Glomerular visceral epithelial cell (primary cell): Measurements from ENCODE around the gene TFPT.

ENCODE experiments used
- DNase-seq: peaks from one replicate; pipeline ENCODE4 v3.0.0-alpha.2; 2016; ENCODE audit errors: extremely low spot score

The TFPT gene

DNA sequence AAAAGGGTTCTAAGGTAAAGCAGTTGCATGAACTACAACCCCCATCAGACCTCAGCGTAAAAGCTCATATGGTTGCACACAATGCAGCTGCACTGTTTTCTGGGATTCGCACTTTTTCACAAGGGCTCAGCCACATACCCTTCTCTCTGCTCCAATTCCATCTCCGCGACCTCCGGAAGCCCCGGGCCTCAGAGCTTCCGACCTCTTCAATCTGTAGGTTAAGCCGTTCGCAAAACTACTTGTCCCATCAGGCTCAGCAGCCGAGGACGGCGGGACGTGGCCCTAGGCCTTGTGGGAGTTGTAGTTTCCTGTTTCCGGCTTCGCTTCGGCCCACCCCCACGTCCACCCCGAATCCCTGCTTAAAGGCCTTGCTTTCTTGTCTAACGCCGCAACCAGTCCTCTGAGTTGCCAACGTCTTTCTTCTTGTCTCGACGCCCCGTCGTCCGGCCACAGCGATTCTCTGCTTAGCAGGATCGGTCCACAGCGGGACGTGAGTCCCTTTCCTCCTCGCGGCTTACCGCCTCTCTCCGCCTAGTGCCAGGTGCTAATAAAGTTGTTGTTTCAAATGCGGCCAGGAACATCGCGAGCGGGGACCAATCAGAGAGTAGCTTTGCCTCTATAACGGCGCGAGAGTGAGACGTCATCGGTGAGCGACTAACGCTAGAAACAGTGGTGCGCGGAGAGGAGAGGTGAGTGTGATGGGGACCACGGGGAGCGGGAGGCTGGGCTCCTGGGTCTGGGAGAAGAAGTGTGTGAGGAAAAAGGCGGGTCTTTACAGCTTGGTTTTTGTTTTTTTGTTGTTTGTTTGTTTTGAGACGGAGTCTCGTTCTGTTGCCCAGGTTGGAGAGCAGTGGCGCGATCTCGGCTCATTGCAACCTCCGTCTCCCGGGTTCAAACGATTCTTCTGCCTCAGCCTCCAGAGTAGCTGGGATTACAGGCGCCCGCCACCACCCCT lies at the start of gene TFPT, which contains the start of gene PRPF31:
Gene TFPT (minus strand): TSS at position 549 of the 955 bp plus-strand sequence. CDS start 388 bp downstream, at position 161.
Gene PRPF31 (plus strand): TSS at position 646 of the 955 bp plus-strand sequence. CDS start 2,525 bp downstream, outside the sequence.
- DNase-seq = peak; percentile 95

DNA sequence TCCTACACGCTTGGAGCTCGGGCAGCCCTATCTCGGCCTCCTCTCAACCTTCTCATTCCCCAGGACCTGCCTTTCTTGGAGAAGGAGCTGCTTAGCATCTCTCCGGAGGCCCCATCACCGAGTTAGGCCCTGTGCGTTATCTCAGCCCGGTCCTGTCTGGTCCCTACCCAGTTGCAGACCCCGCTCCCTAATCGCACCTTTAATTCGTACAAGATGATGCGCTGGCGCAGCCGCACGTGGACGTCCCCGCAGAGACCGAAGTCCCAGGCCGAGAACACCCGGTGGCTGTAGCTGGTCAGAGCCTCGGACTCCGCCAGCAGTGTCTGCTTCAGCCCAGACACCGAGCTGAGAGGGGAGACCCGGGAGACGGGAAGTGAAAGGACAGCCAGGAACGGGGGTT lies 49.8 kb upstream of the TFPT start:
- DNase-seq = no peak

GRCh38 chr19:54164369-54165068 lies 49.1 kb upstream of the TFPT start:
- peak; percentile 66 for DNase-seq

DNA sequence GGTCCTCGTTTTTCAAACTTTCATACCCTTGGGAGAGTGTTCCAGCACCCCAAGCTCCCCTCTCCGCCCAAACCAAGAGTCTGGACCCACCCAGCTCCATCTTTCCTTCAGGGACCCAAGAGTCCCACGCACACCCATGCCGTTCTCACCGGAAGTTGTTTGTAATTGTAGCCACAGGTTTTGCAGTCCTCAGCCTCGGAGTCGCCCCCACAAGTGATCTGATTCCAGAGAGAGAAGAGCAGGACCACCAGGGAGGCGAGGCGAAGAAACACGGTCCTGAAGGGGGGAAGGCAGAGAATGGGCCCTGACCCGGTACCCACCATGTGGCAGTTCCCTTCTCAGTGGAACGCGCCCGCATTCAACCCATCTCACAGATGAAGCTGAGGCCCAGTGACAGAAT lies 47.4 kb upstream of the TFPT start:
- no peak for DNase-seq

DNA sequence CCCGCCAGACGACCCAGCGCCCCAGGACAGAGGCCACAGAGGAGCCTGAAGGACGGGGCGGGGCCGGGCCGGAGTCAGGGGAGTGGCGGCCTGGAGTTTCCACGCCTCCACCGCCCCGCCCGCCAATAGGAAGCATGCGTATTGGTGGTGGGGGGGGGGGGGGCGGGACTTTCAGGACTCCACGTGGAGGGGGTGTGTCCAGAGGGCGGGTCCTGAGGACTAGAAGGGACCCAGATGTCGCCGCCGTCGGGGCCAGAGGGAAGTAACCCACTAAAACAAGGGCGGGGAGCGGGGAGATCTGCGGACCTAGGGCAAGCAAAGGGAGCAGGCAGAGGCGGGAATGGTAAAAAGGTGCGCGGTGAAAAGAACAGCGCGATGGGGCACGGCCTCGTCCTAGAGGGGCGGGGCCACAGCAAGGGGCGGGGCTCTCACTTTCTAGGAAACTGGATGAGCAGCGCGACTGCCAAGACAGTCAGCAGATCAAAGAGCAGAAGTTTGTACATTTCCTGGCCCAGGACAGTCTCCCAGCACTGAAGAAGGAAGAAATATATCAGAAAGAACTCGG lies 46.9 kb upstream of the TFPT start:
- peak; percentile 70 for DNase-seq

GRCh38 chr19:54160854-54161253 lies 45.4 kb upstream of the TFPT start:
- peak; percentile 41 for DNase-seq

GRCh38 chr19:54160182-54160811 lies 44.8 kb upstream of the TFPT start:
- peak; percentile 40 for DNase-seq

GRCh38 chr19:54159352-54160181 lies 44.1 kb upstream of the TFPT start, which contains the start of gene LENG1:
Gene LENG1, minus strand, starts transcription at chr19:54159721. Its CDS starts 26 bp downstream, at chr19:54159695.
- DNase-seq = peak; percentile 100

DNA sequence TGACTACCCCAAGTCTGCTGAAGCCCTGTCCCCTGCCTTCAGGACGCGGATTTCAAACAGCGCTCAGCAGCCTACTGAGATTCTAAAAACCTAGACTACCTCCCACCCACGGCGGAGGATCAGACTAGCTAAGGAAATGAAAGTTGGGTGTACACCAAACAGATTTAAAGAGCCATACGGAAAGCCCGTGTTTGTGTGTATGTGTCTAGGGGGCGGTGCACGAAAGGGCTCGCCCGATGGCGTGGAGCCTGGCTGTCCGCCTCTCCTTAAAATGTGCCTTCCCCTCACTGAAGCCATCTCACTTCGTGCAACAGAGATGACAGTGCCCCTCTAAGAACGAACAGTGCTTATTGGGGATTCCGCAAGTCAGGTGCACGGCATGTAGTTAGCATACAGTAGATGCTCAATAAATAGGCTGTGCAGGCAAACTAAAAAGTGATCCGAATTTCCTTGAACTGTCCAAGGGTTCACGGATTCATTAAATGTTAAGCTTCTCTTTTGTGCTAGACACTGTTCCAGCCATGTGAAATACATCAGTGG lies 43.4 kb upstream of the TFPT start:
- DNase-seq = no peak

GRCh38 chr19:54156953-54157352 lies 41.5 kb upstream of the TFPT start:
- no peak for DNase-seq

- no peak for DNase-seq
These were observed 41.0 kb upstream of the TFPT start for GRCh38 chr19:54156490-54156889.

- no peak for DNase-seq
These were observed 40.2 kb upstream of the TFPT start for GRCh38 chr19:54155694-54156093.

- DNase-seq = peak; percentile 37
These were observed 39.3 kb upstream of the TFPT start for GRCh38 chr19:54154603-54155345.

DNA sequence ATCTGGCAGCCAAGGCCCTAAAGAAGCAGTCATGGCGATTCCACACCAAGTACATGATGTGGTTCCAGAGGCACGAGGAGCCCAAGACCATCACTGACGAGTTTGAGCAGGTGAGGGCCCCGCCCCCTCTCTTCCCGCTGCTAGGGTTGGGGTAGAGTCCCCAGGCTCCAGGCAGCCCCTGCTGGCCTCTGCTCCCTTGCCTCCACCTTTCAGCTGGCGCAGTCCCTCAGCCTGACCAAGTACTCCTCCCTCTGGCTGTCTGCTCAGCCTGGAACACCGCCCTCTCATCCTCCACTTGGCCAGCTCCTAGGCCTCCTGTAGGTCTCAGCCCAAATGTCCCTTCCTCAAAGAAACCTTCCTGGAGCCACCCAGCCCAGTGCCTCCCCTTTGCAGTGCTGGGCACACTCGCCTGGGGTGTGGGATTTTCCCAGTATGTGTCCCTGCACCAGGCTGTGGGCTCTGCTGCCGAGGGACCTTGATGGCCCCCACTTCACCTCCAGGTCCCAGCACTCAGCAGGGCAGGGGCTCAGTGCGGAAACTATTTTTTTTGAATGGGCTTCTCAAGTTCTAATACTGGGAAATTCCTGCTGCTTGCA lies 38.4 kb upstream of the TFPT start:
- no peak for DNase-seq

GRCh38 chr19:54152878-54153524 lies 37.5 kb upstream of the TFPT start:
- DNase-seq = no peak

- DNase-seq = no peak
These were observed 36.8 kb upstream of the TFPT start for GRCh38 chr19:54152267-54152666.

DNA sequence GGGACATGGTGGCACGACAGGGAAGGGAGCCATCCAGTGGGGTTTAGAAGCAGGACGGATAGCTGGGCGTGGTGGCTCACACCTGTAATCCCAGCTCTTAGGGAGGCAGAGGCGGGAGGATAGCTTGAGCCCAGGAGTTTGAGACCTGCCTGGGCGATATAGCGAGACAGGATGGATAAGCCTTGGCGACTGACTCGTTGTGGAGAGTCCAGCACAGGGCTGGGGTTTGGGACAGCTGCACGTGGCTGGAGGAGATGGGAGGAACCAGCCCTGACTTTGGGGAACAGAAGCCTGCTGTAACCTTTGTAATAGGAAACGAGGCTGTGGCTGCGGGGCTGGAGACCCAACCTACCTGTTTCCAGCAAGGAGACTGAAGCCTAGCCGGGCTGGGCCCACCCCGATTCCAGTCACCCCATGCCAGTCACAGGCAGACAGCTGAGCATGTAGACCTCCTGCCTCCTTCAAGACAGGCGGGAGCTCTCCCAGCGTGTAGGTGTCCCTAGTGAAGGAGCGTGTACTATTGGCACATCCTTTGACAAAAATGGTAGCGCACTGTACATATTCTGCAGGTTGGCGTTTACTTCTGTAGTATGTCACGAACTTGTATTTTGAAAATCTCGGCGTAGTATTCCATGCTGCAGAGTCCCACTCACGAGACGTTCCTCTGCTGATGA lies 36.0 kb upstream of the TFPT start:
- no peak for DNase-seq
